Skin of body (tissue), 2 donors: ENCODE measurements around the gene DPH1. TPM values are rescaled to one million over a fixed set of nuclear protein-coding genes. Genes with fewer than 3 reads are reported as not detected.

Experiments used
- DNase-seq: peaks from one replicate; lab custom pipeline; 2025; lab: John Stamatoyannopoulos, UW
- total RNA-seq: library from RNA; depleted of rRNA; stranded (reverse); fragments of >200 nt; gene quantifications from one replicate; pipeline ENCODE4 v1.2.3, GENCODE V29; 2014

The DPH1 gene
- total RNA-seq, 1 donor from 2014 or later, result 24.0 TPM

DNA sequence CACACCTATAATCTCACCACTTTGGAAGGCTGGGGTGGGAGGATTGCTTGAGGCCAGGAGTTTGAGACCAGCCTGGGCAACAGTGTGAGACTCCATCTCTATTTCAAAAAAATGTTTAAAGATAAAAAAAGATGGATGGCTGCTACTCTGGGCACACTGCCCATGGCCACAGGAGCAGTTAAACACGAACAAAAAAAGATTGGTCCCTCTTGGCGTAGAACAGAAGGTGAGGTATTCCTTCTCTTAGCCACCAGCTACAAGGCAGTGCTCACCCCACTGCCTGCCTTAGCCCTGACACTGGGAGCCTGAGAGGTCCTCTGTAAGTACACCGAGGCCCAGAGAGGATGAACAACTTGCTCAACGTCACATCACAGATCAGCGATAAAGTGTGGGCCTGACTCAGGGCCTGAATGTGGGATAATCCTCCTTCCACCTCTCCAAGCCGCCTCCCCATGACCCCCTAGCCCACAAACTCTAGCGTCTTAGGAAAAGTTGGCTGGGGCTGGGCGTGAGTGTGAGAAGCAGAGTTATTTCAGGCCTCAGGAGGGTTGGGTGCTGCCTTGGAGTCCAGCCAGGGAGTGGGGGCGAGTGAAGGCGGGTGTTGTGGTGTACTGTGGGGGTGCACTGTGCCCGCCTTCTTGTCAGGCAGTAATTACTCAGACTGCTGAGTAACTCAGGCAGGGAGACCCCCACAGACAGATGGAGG is 2.3 kb upstream of the DPH1 start:
- DNase-seq, result no peak

GRCh38 chr17:2028234-2028614 is 1.7 kb upstream of the DPH1 start:
- no peak for DNase-seq

DNA sequence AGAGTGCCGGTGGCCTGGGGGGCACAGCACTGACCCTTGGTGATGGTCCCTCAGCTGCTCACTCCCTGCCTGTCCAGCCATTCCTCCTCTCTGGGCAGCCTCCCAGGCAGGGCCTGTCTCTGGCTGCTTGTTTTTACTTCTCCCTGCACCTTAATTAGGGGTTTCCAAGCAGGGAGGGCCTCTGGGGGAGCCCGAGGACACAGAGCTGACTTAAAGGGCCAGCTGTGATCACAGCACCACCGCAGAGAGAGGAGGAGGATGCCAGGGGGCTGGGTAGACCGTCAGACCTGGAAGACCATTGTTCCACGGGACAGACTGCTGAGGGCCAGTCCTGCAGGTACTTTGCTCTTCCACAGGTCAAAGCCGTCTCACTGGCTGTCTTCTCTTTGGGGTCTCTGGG is 1.2 kb upstream of the DPH1 start:
- no peak for DNase-seq

- DNase-seq, result no peak
Measured at GRCh38 chr17:2030779-2031163, 818 bp downstream of the DPH1 start.

DNA sequence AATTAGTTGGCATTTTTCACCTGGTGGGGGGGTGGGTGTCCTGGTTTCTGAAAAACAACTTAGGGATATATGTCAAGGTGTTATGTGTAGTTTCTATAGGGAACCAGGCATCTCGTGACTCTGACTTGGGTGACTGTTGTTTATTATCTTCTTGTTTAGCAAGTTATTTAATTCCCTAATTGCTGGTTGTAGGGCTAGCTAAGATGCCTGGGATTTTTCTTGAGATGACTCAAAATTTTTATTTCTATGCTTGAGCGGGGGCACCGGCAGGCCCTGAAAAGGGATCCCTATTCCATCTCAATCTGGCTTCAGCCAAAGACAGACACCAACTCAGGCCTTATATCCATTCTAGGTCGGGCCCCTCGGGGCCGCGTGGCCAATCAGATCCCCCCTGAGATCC is 3.2 kb downstream of the DPH1 start:
- no peak for DNase-seq

GRCh38 chr17:2034157-2034556 is 4.2 kb downstream of the DPH1 start:
- no peak for DNase-seq

DNA sequence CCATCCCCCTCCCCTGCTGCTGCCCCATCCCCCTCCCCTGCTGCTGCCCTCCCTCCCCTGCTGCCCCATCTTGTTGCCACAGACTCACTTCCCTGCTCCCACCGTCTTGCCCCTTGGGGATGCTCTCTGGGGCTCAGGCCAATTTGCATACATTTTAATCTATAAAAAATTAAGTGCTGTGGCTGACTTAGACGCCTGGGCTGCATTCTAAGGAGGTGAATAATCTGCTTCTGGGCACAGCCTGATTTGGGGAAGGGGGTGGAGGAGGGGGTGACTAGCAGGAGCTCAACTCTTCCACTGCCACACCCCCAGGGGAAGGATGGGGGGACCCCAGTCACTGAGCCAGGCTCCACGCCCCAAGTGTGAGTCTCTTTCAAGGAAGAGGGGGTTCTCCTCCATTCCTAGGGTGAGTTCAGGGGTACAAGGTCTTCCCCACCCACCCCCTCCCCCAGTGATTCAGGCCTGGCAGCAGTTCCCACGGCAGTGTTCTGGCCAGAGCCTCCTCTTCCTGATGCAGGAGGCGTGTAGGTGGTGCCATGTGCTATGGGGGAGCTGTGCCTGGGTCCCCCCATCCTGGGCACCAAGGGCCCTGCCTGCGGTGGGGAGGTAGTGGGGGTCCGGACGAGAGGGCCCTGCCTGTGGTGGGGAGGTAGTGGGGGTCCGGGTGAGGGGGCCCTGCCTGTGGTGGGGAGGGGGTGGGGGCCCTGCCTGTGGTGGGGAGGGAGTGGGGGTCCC is 5.0 kb downstream of the DPH1 start:
- no peak for DNase-seq

- DNase-seq, result no peak
Measured at GRCh38 chr17:2035541-2036488, 5.9 kb downstream of the DPH1 start.

DNA sequence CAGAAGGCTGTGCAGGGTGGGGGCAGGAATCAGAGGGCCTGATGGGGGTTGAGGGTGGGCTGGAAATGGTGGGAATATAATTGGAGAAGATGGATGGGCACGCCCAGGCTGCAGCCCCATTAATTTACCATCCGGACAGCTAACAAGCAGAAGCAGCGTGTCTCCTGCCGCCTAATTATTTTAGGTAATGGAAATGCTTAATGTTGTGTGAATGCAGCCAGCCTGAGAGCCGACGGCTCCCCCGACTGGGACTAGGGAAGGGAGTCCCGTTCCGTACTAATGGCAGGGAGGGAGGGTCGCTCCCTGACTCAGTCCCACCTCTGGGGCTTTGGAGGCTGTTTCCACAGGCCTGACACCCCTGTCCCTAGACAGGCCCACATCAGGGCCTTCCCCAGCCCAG is 7.2 kb downstream of the DPH1 start:
- no peak for DNase-seq

DNA sequence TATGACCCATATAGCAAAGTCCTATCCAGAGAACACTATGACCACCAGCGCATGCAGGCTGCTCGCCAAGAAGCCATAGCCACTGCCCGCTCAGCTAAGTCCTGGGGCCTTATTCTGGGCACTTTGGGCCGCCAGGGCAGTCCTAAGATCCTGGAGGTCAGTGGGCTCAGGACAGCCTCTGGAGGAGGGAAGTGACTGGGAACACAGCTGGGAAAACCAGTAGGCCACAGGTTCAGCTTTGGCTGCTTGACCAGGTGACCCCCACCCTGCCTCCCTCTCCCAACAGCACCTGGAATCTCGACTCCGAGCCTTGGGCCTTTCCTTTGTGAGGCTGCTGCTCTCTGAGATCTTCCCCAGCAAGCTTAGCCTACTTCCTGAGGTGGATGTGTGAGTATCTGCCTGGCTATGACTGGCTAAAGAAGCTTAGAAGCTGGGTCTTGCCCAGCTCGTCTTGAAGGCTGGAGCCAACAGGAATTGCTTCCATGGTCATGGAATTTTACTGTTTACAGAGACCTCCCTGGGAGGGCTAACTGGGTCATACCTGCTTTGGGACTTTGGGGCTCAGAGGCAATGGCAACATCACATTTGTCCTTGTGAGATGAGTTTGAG is 10.4 kb downstream of the DPH1 start:
- no peak for DNase-seq

GRCh38 chr17:2040942-2041560 is 11.1 kb downstream of the DPH1 start:
- no peak for DNase-seq

DNA sequence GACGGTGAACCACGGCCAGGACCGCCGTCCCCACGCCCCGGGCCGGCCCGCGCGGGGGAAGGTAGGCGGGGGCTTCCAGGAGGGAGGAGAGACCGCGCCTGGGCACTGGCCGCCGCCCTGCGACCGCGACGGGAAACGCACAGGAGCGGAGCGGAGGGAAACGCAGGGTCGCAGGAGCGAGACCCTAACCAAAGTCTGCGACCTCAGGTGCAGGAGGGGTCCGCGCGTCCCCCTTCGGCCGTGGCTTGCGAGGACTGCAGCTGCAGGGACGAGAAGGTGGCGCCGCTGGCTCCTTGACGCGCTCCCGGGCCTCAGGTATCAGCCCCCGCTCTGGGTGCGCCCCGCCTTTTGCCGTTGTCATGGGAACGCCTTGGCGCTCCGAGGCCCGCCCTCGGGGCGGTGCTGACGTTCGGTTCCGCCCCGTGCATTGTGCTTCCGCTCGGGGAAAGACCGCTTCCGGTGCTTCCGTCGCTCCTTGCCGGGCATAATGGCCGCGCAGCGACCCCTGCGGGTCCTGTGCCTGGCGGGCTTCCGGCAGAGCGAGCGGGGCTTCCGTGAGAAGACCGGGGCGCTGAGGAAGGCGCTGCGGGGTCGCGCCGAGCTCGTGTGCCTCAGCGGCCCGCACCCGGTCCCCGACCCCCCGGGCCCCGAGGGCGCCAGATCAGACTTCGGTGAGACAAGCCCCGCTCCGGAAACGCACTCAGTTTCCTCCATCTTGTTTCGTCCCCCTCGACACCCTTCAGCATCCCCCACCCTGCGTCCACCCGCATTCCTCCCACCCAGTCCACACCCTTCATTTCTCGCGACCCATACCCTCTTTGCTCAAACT is 11.8 kb downstream of the DPH1 start, which contains the start of gene OVCA2:
Gene OVCA2, plus strand, starts transcription at position 462 of the 829 bp plus-strand sequence. Its CDS starts 26 bp downstream, at position 488.
- DNase-seq, result peak; percentile 94

- no peak for DNase-seq
Measured at GRCh38 chr17:2042390-2042847, 12.5 kb downstream of the DPH1 start.

- DNase-seq, result no peak
Measured at GRCh38 chr17:2042933-2043332, 13.0 kb downstream of the DPH1 start.

DNA sequence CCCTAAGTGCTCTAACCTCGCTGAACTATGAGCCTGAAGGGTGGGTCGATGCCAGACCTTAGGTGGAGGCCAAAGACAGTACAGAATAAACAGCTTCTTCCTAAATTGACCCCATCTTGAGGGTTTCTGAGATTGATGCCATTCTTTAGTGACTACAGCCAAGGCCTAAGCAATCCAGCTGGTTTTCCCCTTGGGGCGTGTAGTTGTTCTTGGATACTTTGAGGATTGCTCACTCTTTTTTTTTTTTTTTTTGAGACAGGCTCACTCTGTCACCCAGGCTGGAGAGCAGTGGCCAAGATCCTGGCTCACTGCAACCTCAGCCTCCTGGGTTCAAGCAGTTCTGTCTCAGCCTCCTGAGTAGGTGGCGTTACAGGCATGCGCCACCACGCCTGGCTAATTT is 13.8 kb downstream of the DPH1 start:
- DNase-seq, result no peak

DNA sequence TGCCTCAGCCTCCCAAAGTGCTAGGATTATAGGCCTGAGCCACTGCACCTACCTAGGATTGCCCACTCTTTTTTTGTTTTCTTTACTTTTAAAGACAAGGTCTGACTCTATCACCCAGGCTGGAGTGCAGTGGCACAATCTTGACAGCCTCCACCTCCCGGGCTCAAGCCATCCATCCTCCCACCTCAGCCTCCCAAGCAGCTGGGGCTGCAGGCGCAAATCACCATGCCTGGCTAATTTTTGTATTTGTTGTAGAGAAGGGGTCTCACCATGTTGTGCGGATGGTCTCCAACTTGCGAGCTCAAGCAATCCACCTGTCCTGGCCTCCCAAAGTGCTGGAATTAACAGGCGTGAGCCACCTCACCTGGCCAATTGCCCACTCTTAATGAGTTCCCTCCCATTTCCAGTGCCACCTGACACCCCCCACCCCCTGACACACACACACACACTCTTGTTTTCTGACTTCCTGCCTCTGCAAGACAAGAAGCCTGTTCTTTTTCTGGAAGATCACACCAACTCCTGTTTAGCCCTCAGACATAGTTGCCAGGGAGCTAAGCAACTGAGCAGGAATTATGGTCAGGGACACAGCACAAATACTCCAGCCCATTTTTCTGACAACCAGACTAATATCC is 14.4 kb downstream of the DPH1 start:
- no peak for DNase-seq

DNA sequence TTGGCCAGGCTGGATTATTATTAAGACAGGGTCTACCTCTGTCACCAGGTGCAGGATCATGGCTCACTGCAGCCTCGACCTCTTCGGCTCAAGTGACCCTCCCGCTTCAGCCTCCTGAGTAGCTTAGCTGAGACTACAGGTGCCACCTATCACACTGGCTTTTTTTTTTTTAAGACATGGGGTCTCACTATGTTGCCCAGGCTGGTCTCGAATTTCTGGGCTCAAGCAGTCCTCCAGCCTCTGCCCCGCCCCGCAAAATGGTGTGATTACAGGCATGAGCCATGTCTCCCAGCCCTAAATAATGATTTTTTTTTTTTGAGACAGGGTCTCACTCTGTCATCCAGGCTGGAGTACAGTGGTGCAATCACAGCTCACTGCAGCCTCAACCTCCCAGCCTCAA is 17.6 kb downstream of the DPH1 start:
- DNase-seq, result no peak

DNA sequence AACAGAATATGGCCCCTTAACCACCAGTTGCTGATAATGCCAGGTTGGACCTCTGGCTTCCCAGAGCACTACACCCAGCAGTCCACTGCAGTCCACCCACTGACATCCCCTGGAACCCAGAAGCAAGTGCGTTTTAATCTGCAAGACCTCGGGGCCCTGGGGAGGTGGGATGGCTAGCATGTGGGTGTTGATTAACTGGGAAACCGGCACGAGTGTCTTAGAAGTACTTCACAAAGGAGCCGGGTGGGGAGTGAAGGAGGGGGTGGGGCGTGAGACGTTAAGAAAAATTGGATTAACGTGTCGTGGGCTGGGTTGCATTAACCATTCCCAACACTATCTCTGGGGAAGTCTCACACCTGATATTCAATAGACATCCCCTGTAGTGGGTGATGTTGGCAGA is 18.9 kb downstream of the DPH1 start:
- no peak for DNase-seq
